GM12878 (cell line): ENCODE results near the gene IRF7.

ENCODE experiments used
- ASH2L ChIP-seq: fragments of 300-600, 200-600 bp; sonication (generic); IDR thresholded peaks from 2 replicates; pipeline ENCODE4 v1.6.1; 2017; ENCODE audit warnings: low read depth, mild to moderate bottlenecking, borderline replicate concordance
- CBX5 ChIP-seq: sonication (generic); IDR thresholded peaks from 2 replicates; pipeline ENCODE4 v1.6.1; 2016; ENCODE audit warnings: low read depth, moderate library complexity, mild to moderate bottlenecking, inconsistent platforms
- CTCF ChIP-seq, 3 experiments: IDR thresholded peaks in 2 of 3; conservative IDR thresholded peaks in 1 of 3; 2 replicates each; pipeline ENCODE4 v1.5.1; 2011; ENCODE audit warnings: low read depth in 3 of 3, low read length in 3 of 3, mild to moderate bottlenecking in 3 of 3, control low read depth in 2 of 3, moderate library complexity in 2 of 3, inconsistent platforms in 1 of 3, mixed read lengths in 1 of 3; ENCODE audit not compliant: control insufficient read depth in 2 of 3, insufficient read depth in 1 of 3; ENCODE audit errors: extremely low read depth in 1 of 3
- EGR1 ChIP-seq, 2 experiments: IDR thresholded peaks; 1 replicate in 1 of 2; 2 replicates in 1 of 2; pipeline ENCODE4 v1.6.1; 2011 to 2012; ENCODE audit warnings: low read depth in 2 of 2, low read length in 2 of 2, borderline replicate concordance in 1 of 2, mild to moderate bottlenecking in 1 of 2, moderate library complexity in 1 of 2
- GATAD2B ChIP-seq: fragments of 450-650 bp; conservative IDR thresholded peaks from 2 replicates; pipeline ENCODE4 v1.6.1; 2017; ENCODE audit warnings: low read depth, mild to moderate bottlenecking, moderate library complexity
- HDAC2 ChIP-seq: fragments of 200-600 bp; sonication (generic); IDR thresholded peaks from 2 replicates; pipeline ENCODE4 v1.6.1; 2017
- JUND ChIP-seq: IDR thresholded peaks from 2 replicates; pipeline ENCODE4 v1.6.1; 2012; ENCODE audit warnings: low read depth, mild to moderate bottlenecking, low read length, improper control_type of control experiment, moderate library complexity
- NFYB ChIP-seq: IDR thresholded peaks from 2 replicates; pipeline ENCODE4 v1.6.1; 2011; ENCODE audit warnings: low read depth, mild to moderate bottlenecking, low read length, improper control_type of control experiment, moderate library complexity; ENCODE audit not compliant: insufficient read depth
- POLR2AphosphoS5 ChIP-seq: IDR thresholded peaks from 2 replicates; pipeline ENCODE4 v1.6.1; 2011; ENCODE audit warnings: mild to moderate bottlenecking, low read length, inconsistent platforms
- SP1 ChIP-seq: IDR thresholded peaks from one replicate; pipeline ENCODE4 v1.6.1; 2011; ENCODE audit warnings: low read depth, low read length
- SRF ChIP-seq, 2 experiments: IDR thresholded peaks; 2 replicates each; pipeline ENCODE4 v1.6.1; 2011; ENCODE audit warnings: low read depth in 2 of 2, low read length in 2 of 2, mild to moderate bottlenecking in 1 of 2, moderate library complexity in 1 of 2
- TBL1XR1 ChIP-seq: IDR thresholded peaks from 2 replicates; pipeline ENCODE4 v1.6.1; 2012; ENCODE audit warnings: low read depth, low read length, improper control_type of control experiment
- YBX1 ChIP-seq: fragments of 450-650 bp; IDR thresholded peaks from 2 replicates; pipeline ENCODE4 v1.6.1; 2016; ENCODE audit warnings: antibody characterized with exemption
- TF ChIP-seq, protein P1 (sequence below): IDR thresholded peaks from 2 replicates; pipeline ENCODE4 v1.6.1; 2012; ENCODE audit warnings: low read depth, low read length, improper control_type of control experiment

GRCh38 chr11:565921-566509 lies 49.7 kb downstream of the IRF7 start:
- TF ChIP-seq JUND (no peak), NFYB (no peak), YBX1 (no peak), HDAC2 (no peak), CTCF (IDR thresholded peaks at IDR 0.05 in 2 of 3, conservative IDR thresholded peaks at IDR 0.05 in 1 of 3; ENCODE audit: control insufficient read depth in 2 of 3, extremely low read depth in 1 of 3, insufficient read depth in 1 of 3, low read depth in 3 of 3, low read length in 3 of 3) (peak in 1 of 3 experiments; percentile 5; a peak in 2 of 6 replicates), SP1 (no peak), EGR1 (IDR thresholded peaks at IDR 0.05; ENCODE audit: borderline replicate concordance in 1 of 2, low read depth in 2 of 2, low read length in 2 of 2) (no peak), GATAD2B (no peak), CBX5 (no peak), SRF (IDR thresholded peaks at IDR 0.05; ENCODE audit: low read depth in 2 of 2, low read length in 2 of 2) (no peak; a peak in 1 of 4 replicates), ASH2L (no peak), TBL1XR1 (no peak), POLR2AphosphoS5 (no peak)
- TF ChIP-seq, protein P1, sequence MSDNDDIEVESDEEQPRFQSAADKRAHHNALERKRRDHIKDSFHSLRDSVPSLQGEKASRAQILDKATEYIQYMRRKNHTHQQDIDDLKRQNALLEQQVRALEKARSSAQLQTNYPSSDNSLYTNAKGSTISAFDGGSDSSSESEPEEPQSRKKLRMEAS: no peak
